GM18867 (cell line): ENCODE results near the gene KRTAP7-1.

ENCODE experiments used
- ATAC-seq: cut with Tn5 transposase; IDR thresholded peaks from one replicate; pipeline ENCODE4 v1.9.1; 2021; ENCODE audit warnings: mild to moderate bottlenecking, moderate library complexity; ENCODE audit not compliant: unreplicated experiment

Gene KRTAP7-1

GRCh38 chr21:30829659-30830058 is at the start of gene KRTAP7-1:
TSS of gene KRTAP7-1 (minus strand) at chr21:30829759. CDS start at chr21:30829698, 61 bp downstream.
- ATAC-seq: no peak

GRCh38 chr21:30874526-30874925 is 45.0 kb upstream of the KRTAP7-1 start:
- no peak for ATAC-seq

GRCh38 chr21:30847627-30848500 is 18.3 kb upstream of the KRTAP7-1 start:
- no peak for ATAC-seq

- no peak for ATAC-seq
Observed at GRCh38 chr21:30842990-30843389, 13.4 kb upstream of the KRTAP7-1 start.

GRCh38 chr21:30839304-30839703 is 9.7 kb upstream of the KRTAP7-1 start:
- ATAC-seq: no peak

- no peak for ATAC-seq
Observed at GRCh38 chr21:30838536-30838935, 9.0 kb upstream of the KRTAP7-1 start.

- no peak for ATAC-seq
Observed at GRCh38 chr21:30831194-30831765, 1.7 kb upstream of the KRTAP7-1 start.

GRCh38 chr21:30818837-30819610 is 10.5 kb downstream of the KRTAP7-1 start:
- no peak for ATAC-seq

- ATAC-seq: no peak
Observed at GRCh38 chr21:30813174-30813573, 16.4 kb downstream of the KRTAP7-1 start, which contains the start of gene KRTAP8-1. TSS of gene KRTAP8-1 (minus strand) at chr21:30813274. CDS start at chr21:30813220, 54 bp downstream.

- ATAC-seq: no peak
Observed at GRCh38 chr21:30800605-30801004, 29.0 kb downstream of the KRTAP7-1 start.

GRCh38 chr21:30793581-30794314 is 35.8 kb downstream of the KRTAP7-1 start:
- no peak for ATAC-seq

- ATAC-seq: no peak
Observed at GRCh38 chr21:30779249-30779648, 50.3 kb downstream of the KRTAP7-1 start.
